HepG2 (cell line): ENCODE results near the gene KXD1. TPM values are rescaled to one million over a fixed set of nuclear protein-coding genes. Genes with fewer than 3 reads are reported as not detected.

Experiments used
- ARHGAP35 ChIP-seq: sonication (generic); formaldehyde crosslinking; IDR thresholded peaks from 2 replicates; pipeline ENCODE4 v1.9.0; 2022; ENCODE audit warnings: mild to moderate bottlenecking, inconsistent platforms, moderate library complexity, missing genetic modification reagents, borderline replicate concordance
- LCORL ChIP-seq, 2 experiments: fragments of 450-650 bp in 1 of 2; sonication (generic) in 1 of 2; formaldehyde crosslinking in 1 of 2; IDR thresholded peaks; 2 replicates each; pipeline versions ENCODE4 v1.5.0 to v1.6.1; 2017 to 2020; ENCODE audit warnings: antibody characterized with exemption in 1 of 2, missing genetic modification reagents in 1 of 2
- PCBP1 ChIP-seq: fragments of 200-400 bp; formaldehyde crosslinking; IDR thresholded peaks from 2 replicates; pipeline ENCODE4 v1.6.1; 2017; ENCODE audit warnings: mild to moderate bottlenecking, low read depth, low read length, borderline replicate concordance
- POLR2G ChIP-seq: fragments of 200-400 bp; formaldehyde crosslinking; IDR thresholded peaks from 2 replicates; pipeline ENCODE4 v1.6.1; 2018; ENCODE audit warnings: mild to moderate bottlenecking, low read depth, low read length, moderate library complexity
- SOX13 ChIP-seq, 3 experiments: fragments of 450-650 bp in 1 of 3; sonication (generic) in 1 of 3; formaldehyde crosslinking in 1 of 3; IDR thresholded peaks in 2 of 3; conservative IDR thresholded peaks in 1 of 3; 2 replicates each; pipeline versions ENCODE4 v1.5.0 to v1.6.1; 2016 to 2020; ENCODE audit warnings: antibody characterized with exemption in 1 of 3, mild to moderate bottlenecking in 1 of 3, missing compliant biosample characterization in 1 of 3, missing genetic modification reagents in 1 of 3, moderate library complexity in 1 of 3
- SRSF1 ChIP-seq: fragments of 200-400 bp; formaldehyde crosslinking; optimal IDR thresholded peaks from 2 replicates; pipeline ENCODE3; 2017; ENCODE audit warnings: mild to moderate bottlenecking, low read depth, low read length, moderate library complexity
- ZSCAN21 ChIP-seq: sonication (generic); formaldehyde crosslinking; IDR thresholded peaks from 2 replicates; pipeline ENCODE4 v1.8.0; 2022; ENCODE audit warnings: mild to moderate bottlenecking, missing genetic modification reagents, moderate library complexity, borderline replicate concordance
- ZSCAN25 ChIP-seq: sonication (generic); formaldehyde crosslinking; IDR thresholded peaks from 2 replicates; pipeline ENCODE4 v1.8.0; 2022; ENCODE audit warnings: mild to moderate bottlenecking, missing genetic modification reagents
- polyA plus RNA-seq, 8 experiments: library from polyadenylated mRNA; depleted of rRNA in 3 of 8; stranded (reverse) in 7 of 8; unstranded in 1 of 8; fragments of >200 nt; fragmentation: Illumina TruSeq in 4 of 8; extraction: Trizol in 4 of 8; gene quantifications; 2 replicates each; pipeline versions ENCODE4 v1.2.1 to v1.2.3, GENCODE V29; 2011 to 2016; ENCODE audit warnings: low read depth in 4 of 8, missing spikeins in 1 of 8, mixed read lengths in 1 of 8; ENCODE audit not compliant: insufficient read depth in 1 of 8
- total RNA-seq, 5 experiments: library from RNA; depleted of rRNA; stranded (reverse); fragments of >200 nt; fragmentation: Illumina TruSeq; extraction: Trizol; gene quantifications; 2 replicates each; pipeline ENCODE4 v1.2.3, GENCODE V29; 2016; ENCODE audit warnings: low read depth in 1 of 5
- TF ChIP-seq, protein P1 (sequence below): sonication (generic); formaldehyde crosslinking; conservative IDR thresholded peaks from 2 replicates; pipeline ENCODE4 v1.8.1; 2023; ENCODE audit warnings: missing genetic modification reagents
- TF ChIP-seq, protein P2 (sequence below): sonication (generic); formaldehyde crosslinking; IDR thresholded peaks from 2 replicates; pipeline ENCODE4 v1.8.0; 2023; ENCODE audit warnings: mild to moderate bottlenecking, missing genetic modification reagents
- TF ChIP-seq, protein P3 (sequence below): sonication (generic); formaldehyde crosslinking; IDR thresholded peaks from 2 replicates; pipeline ENCODE4 v1.4.0; 2020; ENCODE audit warnings: missing genetic modification reagents
- TF ChIP-seq, protein P4 (sequence below): sonication (generic); formaldehyde crosslinking; IDR thresholded peaks from 2 replicates; pipeline ENCODE4 v1.5.1; 2020; ENCODE audit warnings: mild to moderate bottlenecking, missing genetic modification reagents, moderate library complexity
- TF ChIP-seq, protein P5 (sequence below): sonication (generic); formaldehyde crosslinking; IDR thresholded peaks from 2 replicates; pipeline ENCODE4 v1.4.0; 2020; ENCODE audit warnings: missing genetic modification reagents, borderline replicate concordance
- TF ChIP-seq, protein P6 (sequence below): sonication (generic); formaldehyde crosslinking; IDR thresholded peaks from 2 replicates; pipeline ENCODE4 v1.4.0; 2020; ENCODE audit warnings: missing genetic modification reagents, borderline replicate concordance

The KXD1 gene
- total and polyA plus RNA-seq, 2 of the 13 experiments (the other 11 are each of a cell fraction or from before 2014, with no cell fraction given): 44.6 to 143 TPM

DNA sequence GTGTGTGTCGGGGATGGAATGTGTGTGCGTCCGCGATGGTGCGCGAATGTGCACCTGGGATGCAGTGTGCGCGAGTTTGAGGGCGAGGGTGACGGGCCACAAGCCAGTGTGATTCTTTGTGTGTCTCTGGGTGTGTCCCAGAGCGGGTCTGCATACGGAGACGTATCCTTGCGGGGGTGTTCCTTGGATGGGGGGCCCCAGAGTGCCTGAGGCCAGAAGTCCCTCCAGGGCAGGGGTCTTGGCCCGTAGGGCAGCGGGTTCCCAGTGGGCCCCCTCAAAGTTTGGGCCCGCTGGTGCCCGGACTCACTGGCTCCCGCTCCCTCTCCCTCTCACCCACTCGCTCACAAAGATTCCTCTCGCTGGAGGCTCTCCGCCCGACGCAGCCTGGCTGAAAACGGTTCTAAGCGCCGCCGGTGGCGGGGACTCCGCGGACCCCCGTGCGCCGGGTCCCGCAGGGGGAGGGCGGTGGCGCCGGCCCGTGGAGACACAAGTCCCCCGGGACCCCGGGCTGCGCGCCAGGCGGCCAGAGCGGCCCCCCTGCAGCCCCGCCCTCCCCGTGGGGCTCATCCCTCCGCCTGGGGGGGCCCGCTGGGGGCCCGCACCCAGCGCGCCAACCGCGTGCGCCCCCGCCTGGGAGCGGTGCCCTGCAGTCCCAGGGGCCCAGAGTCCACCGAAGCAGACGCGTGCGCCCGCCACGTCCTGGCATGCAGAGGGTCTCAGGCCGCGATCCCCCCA lies 48.0 kb downstream of the KXD1 start (continued):
- no peak for TF ChIP-seq SOX13 (IDR thresholded peaks at IDR 0.05)
- no peak for TF ChIP-seq SOX13 (CRISPR knock-in tag; conservative IDR thresholded peaks at IDR 0.05 in 1 of 2, IDR thresholded peaks at IDR 0.05 in 1 of 2)
- TF ChIP-seq LCORL (IDR thresholded peaks at IDR 0.05): no peak
- TF ChIP-seq LCORL (CRISPR knock-in tag; IDR thresholded peaks at IDR 0.05): peak; percentile 38; the same call in 1 of the 2 replicates
- TF ChIP-seq SRSF1: peak; percentile 91
- TF ChIP-seq, protein P1, sequence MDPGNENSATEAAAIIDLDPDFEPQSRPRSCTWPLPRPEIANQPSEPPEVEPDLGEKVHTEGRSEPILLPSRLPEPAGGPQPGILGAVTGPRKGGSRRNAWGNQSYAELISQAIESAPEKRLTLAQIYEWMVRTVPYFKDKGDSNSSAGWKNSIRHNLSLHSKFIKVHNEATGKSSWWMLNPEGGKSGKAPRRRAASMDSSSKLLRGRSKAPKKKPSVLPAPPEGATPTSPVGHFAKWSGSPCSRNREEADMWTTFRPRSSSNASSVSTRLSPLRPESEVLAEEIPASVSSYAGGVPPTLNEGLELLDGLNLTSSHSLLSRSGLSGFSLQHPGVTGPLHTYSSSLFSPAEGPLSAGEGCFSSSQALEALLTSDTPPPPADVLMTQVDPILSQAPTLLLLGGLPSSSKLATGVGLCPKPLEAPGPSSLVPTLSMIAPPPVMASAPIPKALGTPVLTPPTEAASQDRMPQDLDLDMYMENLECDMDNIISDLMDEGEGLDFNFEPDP (CRISPR knock-in tag): 0 out of 2 replicates have a peak, but pooled peaks have one; percentile 58
- TF ChIP-seq ARHGAP35 (CRISPR knock-in tag): no peak
- TF ChIP-seq, protein P2, sequence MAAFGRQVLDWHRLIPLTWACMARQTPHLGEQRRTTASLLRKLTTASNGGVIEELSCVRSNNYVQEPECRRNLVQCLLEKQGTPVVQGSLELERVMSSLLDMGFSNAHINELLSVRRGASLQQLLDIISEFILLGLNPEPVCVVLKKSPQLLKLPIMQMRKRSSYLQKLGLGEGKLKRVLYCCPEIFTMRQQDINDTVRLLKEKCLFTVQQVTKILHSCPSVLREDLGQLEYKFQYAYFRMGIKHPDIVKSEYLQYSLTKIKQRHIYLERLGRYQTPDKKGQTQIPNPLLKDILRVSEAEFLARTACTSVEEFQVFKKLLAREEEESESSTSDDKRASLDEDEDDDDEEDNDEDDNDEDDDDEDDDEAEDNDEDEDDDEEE (CRISPR knock-in tag): peak; percentile 53; the same call in 1 of the 2 replicates
- TF ChIP-seq, protein P3, sequence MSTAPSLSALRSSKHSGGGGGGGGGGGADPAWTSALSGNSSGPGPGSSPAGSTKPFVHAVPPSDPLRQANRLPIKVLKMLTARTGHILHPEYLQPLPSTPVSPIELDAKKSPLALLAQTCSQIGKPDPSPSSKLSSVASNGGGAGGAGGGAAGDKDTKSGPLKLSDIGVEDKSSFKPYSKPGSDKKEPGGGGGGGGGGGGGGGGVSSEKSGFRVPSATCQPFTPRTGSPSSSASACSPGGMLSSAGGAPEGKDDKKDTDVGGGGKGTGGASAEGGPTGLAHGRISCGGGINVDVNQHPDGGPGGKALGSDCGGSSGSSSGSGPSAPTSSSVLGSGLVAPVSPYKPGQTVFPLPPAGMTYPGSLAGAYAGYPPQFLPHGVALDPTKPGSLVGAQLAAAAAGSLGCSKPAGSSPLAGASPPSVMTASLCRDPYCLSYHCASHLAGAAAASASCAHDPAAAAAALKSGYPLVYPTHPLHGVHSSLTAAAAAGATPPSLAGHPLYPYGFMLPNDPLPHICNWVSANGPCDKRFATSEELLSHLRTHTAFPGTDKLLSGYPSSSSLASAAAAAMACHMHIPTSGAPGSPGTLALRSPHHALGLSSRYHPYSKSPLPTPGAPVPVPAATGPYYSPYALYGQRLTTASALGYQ (CRISPR knock-in tag): 0 out of 2 replicates have a peak, but pooled peaks have one; percentile 29
- TF ChIP-seq POLR2G: peak; percentile 55; the same call in 1 of the 2 replicates
- TF ChIP-seq PCBP1: no peak
- TF ChIP-seq, protein P4, sequence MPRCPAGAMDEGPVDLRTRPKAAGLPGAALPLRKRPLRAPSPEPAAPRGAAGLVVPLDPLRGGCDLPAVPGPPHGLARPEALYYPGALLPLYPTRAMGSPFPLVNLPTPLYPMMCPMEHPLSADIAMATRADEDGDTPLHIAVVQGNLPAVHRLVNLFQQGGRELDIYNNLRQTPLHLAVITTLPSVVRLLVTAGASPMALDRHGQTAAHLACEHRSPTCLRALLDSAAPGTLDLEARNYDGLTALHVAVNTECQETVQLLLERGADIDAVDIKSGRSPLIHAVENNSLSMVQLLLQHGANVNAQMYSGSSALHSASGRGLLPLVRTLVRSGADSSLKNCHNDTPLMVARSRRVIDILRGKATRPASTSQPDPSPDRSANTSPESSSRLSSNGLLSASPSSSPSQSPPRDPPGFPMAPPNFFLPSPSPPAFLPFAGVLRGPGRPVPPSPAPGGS (CRISPR knock-in tag): no peak
- TF ChIP-seq, protein P5, sequence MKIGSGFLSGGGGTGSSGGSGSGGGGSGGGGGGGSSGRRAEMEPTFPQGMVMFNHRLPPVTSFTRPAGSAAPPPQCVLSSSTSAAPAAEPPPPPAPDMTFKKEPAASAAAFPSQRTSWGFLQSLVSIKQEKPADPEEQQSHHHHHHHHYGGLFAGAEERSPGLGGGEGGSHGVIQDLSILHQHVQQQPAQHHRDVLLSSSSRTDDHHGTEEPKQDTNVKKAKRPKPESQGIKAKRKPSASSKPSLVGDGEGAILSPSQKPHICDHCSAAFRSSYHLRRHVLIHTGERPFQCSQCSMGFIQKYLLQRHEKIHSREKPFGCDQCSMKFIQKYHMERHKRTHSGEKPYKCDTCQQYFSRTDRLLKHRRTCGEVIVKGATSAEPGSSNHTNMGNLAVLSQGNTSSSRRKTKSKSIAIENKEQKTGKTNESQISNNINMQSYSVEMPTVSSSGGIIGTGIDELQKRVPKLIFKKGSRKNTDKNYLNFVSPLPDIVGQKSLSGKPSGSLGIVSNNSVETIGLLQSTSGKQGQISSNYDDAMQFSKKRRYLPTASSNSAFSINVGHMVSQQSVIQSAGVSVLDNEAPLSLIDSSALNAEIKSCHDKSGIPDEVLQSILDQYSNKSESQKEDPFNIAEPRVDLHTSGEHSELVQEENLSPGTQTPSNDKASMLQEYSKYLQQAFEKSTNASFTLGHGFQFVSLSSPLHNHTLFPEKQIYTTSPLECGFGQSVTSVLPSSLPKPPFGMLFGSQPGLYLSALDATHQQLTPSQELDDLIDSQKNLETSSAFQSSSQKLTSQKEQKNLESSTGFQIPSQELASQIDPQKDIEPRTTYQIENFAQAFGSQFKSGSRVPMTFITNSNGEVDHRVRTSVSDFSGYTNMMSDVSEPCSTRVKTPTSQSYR (CRISPR knock-in tag): peak; percentile 40; the same call in 1 of the 2 replicates
- TF ChIP-seq ZSCAN25 (CRISPR knock-in tag): peak; percentile 62; the same call in 1 of the 2 replicates
- TF ChIP-seq, protein P6, sequence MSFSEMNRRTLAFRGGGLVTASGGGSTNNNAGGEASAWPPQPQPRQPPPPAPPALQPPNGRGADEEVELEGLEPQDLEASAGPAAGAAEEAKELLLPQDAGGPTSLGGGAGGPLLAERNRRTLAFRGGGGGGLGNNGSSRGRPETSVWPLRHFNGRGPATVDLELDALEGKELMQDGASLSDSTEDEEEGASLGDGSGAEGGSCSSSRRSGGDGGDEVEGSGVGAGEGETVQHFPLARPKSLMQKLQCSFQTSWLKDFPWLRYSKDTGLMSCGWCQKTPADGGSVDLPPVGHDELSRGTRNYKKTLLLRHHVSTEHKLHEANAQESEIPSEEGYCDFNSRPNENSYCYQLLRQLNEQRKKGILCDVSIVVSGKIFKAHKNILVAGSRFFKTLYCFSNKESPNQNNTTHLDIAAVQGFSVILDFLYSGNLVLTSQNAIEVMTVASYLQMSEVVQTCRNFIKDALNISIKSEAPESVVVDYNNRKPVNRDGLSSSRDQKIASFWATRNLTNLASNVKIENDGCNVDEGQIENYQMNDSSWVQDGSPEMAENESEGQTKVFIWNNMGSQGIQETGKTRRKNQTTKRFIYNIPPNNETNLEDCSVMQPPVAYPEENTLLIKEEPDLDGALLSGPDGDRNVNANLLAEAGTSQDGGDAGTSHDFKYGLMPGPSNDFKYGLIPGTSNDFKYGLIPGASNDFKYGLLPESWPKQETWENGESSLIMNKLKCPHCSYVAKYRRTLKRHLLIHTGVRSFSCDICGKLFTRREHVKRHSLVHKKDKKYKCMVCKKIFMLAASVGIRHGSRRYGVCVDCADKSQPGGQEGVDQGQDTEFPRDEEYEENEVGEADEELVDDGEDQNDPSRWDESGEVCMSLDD (CRISPR knock-in tag): peak; percentile 38; the same call in 1 of the 2 replicates
- peak; percentile 46; the same call in 1 of the 2 replicates for TF ChIP-seq ZSCAN21 (CRISPR knock-in tag)
